Measurements from ENCODE around the gene CHMP4B. TPM values are rescaled to one million over a fixed set of nuclear protein-coding genes. Genes with fewer than 3 reads are reported as not detected.

CHMP4B gene
- total RNA-seq, 1 donor from 2014 or later, result 58.2 TPM

- DNase-seq, result no peak
Observed at GRCh38 chr20:33865761-33866370, 54.7 kb downstream of the CHMP4B start.

- no peak for DNase-seq
Observed at GRCh38 chr20:33866398-33867100, 55.4 kb downstream of the CHMP4B start.

- DNase-seq, result no peak
Observed at GRCh38 chr20:33868042-33868441, 56.9 kb downstream of the CHMP4B start.

- DNase-seq, result no peak
Observed at GRCh38 chr20:33868595-33868994, 57.4 kb downstream of the CHMP4B start.

GRCh38 chr20:33869283-33869682, 58.1 kb downstream of the CHMP4B start:
- no peak for DNase-seq

GRCh38 chr20:33871362-33871761, 60.2 kb downstream of the CHMP4B start:
- DNase-seq, result no peak

GRCh38 chr20:33874129-33874528, 63.0 kb downstream of the CHMP4B start:
- no peak for DNase-seq

GRCh38 chr20:33875055-33875454, 63.9 kb downstream of the CHMP4B start:
- DNase-seq, result no peak

- no peak for DNase-seq
Observed at GRCh38 chr20:33875534-33876026, 64.4 kb downstream of the CHMP4B start.

GRCh38 chr20:33878583-33878982, 67.4 kb downstream of the CHMP4B start:
- no peak for DNase-seq

- no peak for DNase-seq
Observed at GRCh38 chr20:33880396-33880795, 69.2 kb downstream of the CHMP4B start.

GRCh38 chr20:33881989-33882388, 70.8 kb downstream of the CHMP4B start:
- DNase-seq, result no peak

GRCh38 chr20:33882481-33882880, 71.3 kb downstream of the CHMP4B start:
- DNase-seq, result no peak

GRCh38 chr20:33883164-33883563, 72.0 kb downstream of the CHMP4B start:
- DNase-seq, result no peak

GRCh38 chr20:33884633-33885032, 73.5 kb downstream of the CHMP4B start:
- DNase-seq, result no peak

- no peak for DNase-seq
Observed at GRCh38 chr20:33889312-33889711, 78.2 kb downstream of the CHMP4B start.

- DNase-seq, result no peak
Observed at GRCh38 chr20:33890557-33890956, 79.4 kb downstream of the CHMP4B start.

GRCh38 chr20:33893314-33893713, 82.2 kb downstream of the CHMP4B start:
- no peak for DNase-seq

GRCh38 chr20:33894798-33895197, 83.7 kb downstream of the CHMP4B start:
- DNase-seq, result no peak

GRCh38 chr20:33896509-33896908, 85.4 kb downstream of the CHMP4B start:
- DNase-seq, result no peak

GRCh38 chr20:33897313-33897912, 86.3 kb downstream of the CHMP4B start:
- DNase-seq, result peak; percentile 21

GRCh38 chr20:33899106-33899505, 88.0 kb downstream of the CHMP4B start:
- DNase-seq, result no peak

- DNase-seq, result no peak
Observed at GRCh38 chr20:33900521-33901131, 89.5 kb downstream of the CHMP4B start.

GRCh38 chr20:33901132-33901523, 90.0 kb downstream of the CHMP4B start:
- DNase-seq, result no peak

Data from dermis blood vessel endothelial cell (primary cell).